ENCODE results near the gene PEPD.

DNA sequence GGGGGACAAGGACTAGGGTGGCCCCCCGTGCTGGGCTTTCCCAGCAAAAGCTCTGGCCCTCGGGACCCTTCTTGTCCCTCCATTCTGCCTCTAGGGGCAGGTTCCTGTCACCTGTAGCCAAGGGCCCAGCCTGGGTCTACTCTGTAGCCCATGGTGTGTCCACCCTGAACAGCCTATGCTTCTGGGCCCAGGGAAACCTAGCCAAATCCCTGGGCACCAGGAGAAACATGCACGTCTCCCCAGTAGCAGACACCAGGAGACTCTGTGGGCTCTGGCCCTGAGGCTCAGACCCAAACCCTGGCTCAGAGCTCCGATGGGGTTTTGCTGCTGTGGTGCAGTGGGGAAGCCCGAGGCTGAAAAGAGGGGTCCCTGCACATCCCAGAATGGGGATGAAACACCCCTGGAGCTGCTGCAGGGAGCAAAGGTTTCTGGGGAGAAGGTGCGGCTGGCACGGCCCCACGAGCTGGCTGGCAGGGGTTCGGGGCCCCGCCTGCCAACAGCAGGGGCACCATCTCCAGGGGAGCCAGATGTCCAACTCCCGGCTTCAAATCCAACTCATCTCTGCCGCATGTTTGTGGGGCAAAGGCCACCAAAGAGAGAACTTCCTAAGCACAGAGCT lies 129.9 kb downstream of the PEPD start:
- TF ChIP-seq POLR2A (IDR thresholded peaks at IDR 0.05; ENCODE audit: borderline replicate concordance, extremely low read depth, insufficient read depth, insufficient read length), result no peak
- no peak for TF ChIP-seq CTCF (IDR thresholded peaks at IDR 0.05 in 2 of 3, conservative IDR thresholded peaks at IDR 0.05 in 1 of 3; ENCODE audit: borderline replicate concordance in 1 of 3, insufficient read depth in 1 of 3, low read depth in 2 of 3, low read length in 2 of 3)
- TF ChIP-seq MAX (IDR thresholded peaks at IDR 0.05), result no peak
- TF ChIP-seq EZH2 (IDR thresholded peaks at IDR 0.05), result no peak
- no peak for TF ChIP-seq POLR2AphosphoS5 (IDR thresholded peaks at IDR 0.05; ENCODE audit: low read depth, low read length)
- no peak for TF ChIP-seq ATF3 (IDR thresholded peaks at IDR 0.05)

All from HCT116 (cell line).